Non-pigmented ciliary epithelial cell (primary cell): Measurements from ENCODE around the gene TTN.

ENCODE experiments used
- DNase-seq: peaks from one replicate; pipeline ENCODE4 v3.0.0-alpha.2; 2010; ENCODE audit warnings: low read depth

The TTN gene

GRCh38 chr2:178807227-178808008 lies at the start of gene TTN:
TSS of gene TTN (minus strand) at chr2:178807423. CDS start at chr2:178804642, 2,781 bp downstream.
- DNase-seq = no peak

GRCh38 chr2:178855151-178855550 lies 47.9 kb upstream of the TTN start:
- no peak for DNase-seq

GRCh38 chr2:178848335-178848734 lies 41.1 kb upstream of the TTN start:
- no peak for DNase-seq

- no peak for DNase-seq
Measured at GRCh38 chr2:178846458-178846802, 39.2 kb upstream of the TTN start.

- DNase-seq = peak; percentile 9
Measured at GRCh38 chr2:178845566-178846457, 38.6 kb upstream of the TTN start.

- no peak for DNase-seq
Measured at GRCh38 chr2:178844701-178845100, 37.5 kb upstream of the TTN start.

GRCh38 chr2:178844269-178844668 lies 37.0 kb upstream of the TTN start:
- no peak for DNase-seq

GRCh38 chr2:178843697-178844096 lies 36.5 kb upstream of the TTN start:
- DNase-seq = no peak

GRCh38 chr2:178836807-178837206 lies 29.6 kb upstream of the TTN start:
- DNase-seq = no peak

- DNase-seq = no peak
Measured at GRCh38 chr2:178834086-178834485, 26.9 kb upstream of the TTN start.

GRCh38 chr2:178833382-178833781 lies 26.2 kb upstream of the TTN start:
- no peak for DNase-seq

GRCh38 chr2:178830451-178830850 lies 23.2 kb upstream of the TTN start:
- no peak for DNase-seq

- DNase-seq = no peak
Measured at GRCh38 chr2:178829981-178830380, 22.8 kb upstream of the TTN start.

GRCh38 chr2:178829299-178829960 lies 22.2 kb upstream of the TTN start:
- peak; percentile 11 for DNase-seq

- no peak for DNase-seq
Measured at GRCh38 chr2:178828486-178828881, 21.3 kb upstream of the TTN start.

- DNase-seq = no peak
Measured at GRCh38 chr2:178827739-178828485, 20.7 kb upstream of the TTN start.

GRCh38 chr2:178827111-178827510 lies 19.9 kb upstream of the TTN start:
- no peak for DNase-seq

- DNase-seq = peak; percentile 47
Measured at GRCh38 chr2:178825183-178825582, 18.0 kb upstream of the TTN start.

- no peak for DNase-seq
Measured at GRCh38 chr2:178824181-178824580, 17.0 kb upstream of the TTN start.

GRCh38 chr2:178819992-178820391 lies 12.8 kb upstream of the TTN start:
- peak; percentile 14 for DNase-seq

- DNase-seq = no peak
Measured at GRCh38 chr2:178819147-178819875, 12.1 kb upstream of the TTN start.
